Sigmoid colon (tissue), 3 donors: ENCODE measurements around the gene AKAIN1.

Experiments used
- POLR2A ChIP-seq, 2 donors: fragments of 450-650 bp; IDR thresholded peaks; one replicate each; pipeline ENCODE4 v1.6.1; 2016; ENCODE audit warnings: antibody characterized with exemption in 2 of 2, mild to moderate bottlenecking in 2 of 2, moderate library complexity in 2 of 2
- TF ChIP-seq, protein P1 (sequence below), 4 experiments: fragments of 450-650 bp in 3 of 4; fragments of 200-600 bp in 1 of 4; IDR thresholded peaks; one replicate each; pipeline ENCODE4 v1.5.1; 2016 to 2019; ENCODE audit warnings: antibody characterized with exemption in 4 of 4, mild to moderate bottlenecking in 3 of 4, moderate library complexity in 2 of 4

DNA sequence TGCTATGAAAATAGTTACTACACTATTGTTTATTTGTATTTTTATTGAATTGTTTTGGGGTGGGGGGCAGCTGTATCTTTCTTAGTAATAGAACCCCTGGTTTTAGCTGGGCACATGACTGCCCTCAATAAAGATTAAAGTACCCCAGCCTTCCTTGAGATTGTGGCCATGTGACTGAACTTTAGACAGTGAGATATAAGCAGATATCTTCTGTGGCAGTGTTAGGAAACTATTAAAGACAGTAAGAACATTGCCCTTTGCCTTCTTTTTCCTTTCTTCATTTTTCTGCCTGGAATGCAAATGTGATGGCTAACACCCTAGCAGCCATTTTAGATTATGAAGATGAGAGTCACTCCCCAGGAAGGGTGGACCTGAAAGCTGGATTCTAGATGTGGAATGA is 47.9 kb upstream of the AKAIN1 start:
- no peak for TF ChIP-seq POLR2A (IDR thresholded peaks at IDR 0.05)
- TF ChIP-seq, protein P1, sequence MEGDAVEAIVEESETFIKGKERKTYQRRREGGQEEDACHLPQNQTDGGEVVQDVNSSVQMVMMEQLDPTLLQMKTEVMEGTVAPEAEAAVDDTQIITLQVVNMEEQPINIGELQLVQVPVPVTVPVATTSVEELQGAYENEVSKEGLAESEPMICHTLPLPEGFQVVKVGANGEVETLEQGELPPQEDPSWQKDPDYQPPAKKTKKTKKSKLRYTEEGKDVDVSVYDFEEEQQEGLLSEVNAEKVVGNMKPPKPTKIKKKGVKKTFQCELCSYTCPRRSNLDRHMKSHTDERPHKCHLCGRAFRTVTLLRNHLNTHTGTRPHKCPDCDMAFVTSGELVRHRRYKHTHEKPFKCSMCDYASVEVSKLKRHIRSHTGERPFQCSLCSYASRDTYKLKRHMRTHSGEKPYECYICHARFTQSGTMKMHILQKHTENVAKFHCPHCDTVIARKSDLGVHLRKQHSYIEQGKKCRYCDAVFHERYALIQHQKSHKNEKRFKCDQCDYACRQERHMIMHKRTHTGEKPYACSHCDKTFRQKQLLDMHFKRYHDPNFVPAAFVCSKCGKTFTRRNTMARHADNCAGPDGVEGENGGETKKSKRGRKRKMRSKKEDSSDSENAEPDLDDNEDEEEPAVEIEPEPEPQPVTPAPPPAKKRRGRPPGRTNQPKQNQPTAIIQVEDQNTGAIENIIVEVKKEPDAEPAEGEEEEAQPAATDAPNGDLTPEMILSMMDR (IDR thresholded peaks at IDR 0.05), result no peak
